Lung (tissue), 12 donors: ENCODE measurements around the gene SH3PXD2A. TPM values are rescaled to one million over a fixed set of nuclear protein-coding genes. Genes with fewer than 3 reads are reported as not detected.

Experiments used
- ATAC-seq: fragments of 200-7000 bp; cut with Tn5 transposase; one replicate; pipeline ENCODE4 v1.9.1; 2020; ENCODE audit warnings: moderate number of reproducible peaks; ENCODE audit not compliant: insufficient read depth, low FRiP score
- DNase-seq, 3 donors: peaks; one replicate each; pipeline ENCODE4 v3.0.0-alpha.2; 2013 to 2017
- H3K27ac ChIP-seq, 2 donors: one replicate each; pipeline ENCODE4 v1.5.1; 2013; ENCODE audit warnings: mild to moderate bottlenecking in 2 of 2, moderate library complexity in 2 of 2, control low read depth in 1 of 2, inconsistent platforms in 1 of 2, low read depth in 1 of 2, low read length in 1 of 2
- H3K27me3 ChIP-seq, 3 donors: one replicate each; pipeline ENCODE4 v1.5.1; 2013; ENCODE audit warnings: low read length in 2 of 3; ENCODE audit not compliant: control insufficient read depth in 3 of 3, insufficient read depth in 3 of 3
- H3K36me3 ChIP-seq, 4 donors: one replicate each; pipeline ENCODE4 v1.5.1; 2013; ENCODE audit warnings: low read length in 4 of 4, mild to moderate bottlenecking in 1 of 4, moderate library complexity in 1 of 4; ENCODE audit not compliant: control insufficient read depth in 4 of 4, insufficient read depth in 4 of 4
- H3K4me1 ChIP-seq, 5 donors: one replicate each; pipeline ENCODE4 v1.5.1; 2013; ENCODE audit warnings: low read length in 5 of 5, mild to moderate bottlenecking in 2 of 5, moderate library complexity in 1 of 5; ENCODE audit not compliant: control insufficient read depth in 5 of 5, insufficient read depth in 5 of 5
- H3K4me3 ChIP-seq: one replicate; pipeline ENCODE4 v1.5.1; 2013; ENCODE audit warnings: mild to moderate bottlenecking, control low read depth, moderate library complexity
- H3K9ac ChIP-seq, 2 donors: one replicate each; pipeline ENCODE4 v1.5.1; 2013; ENCODE audit warnings: low read length in 2 of 2, control low read depth in 1 of 2; ENCODE audit not compliant: insufficient read depth in 1 of 2
- H3K9me3 ChIP-seq, 4 donors: one replicate each; pipeline ENCODE4 v1.5.1; 2013; ENCODE audit warnings: low read length in 3 of 4, mild to moderate bottlenecking in 1 of 4, moderate library complexity in 1 of 4; ENCODE audit not compliant: control insufficient read depth in 4 of 4, insufficient read depth in 3 of 4
- CTCF ChIP-seq: IDR thresholded peaks from 2 replicates; pipeline ENCODE4 v1.5.1; 2012; ENCODE audit warnings: mild to moderate bottlenecking; ENCODE audit errors: control extremely low read depth, extremely low read depth
- WGBS, 2 donors: extraction: QIAGEN DNeasy Blood & Tissue Kit; methylation state at CpG; one replicate each; pipeline ENCODE4 v1.1.7; 2013; 5-methylcytosine and 5-hydroxymethylcytosine counted together
- polyA plus RNA-seq, 2 donors: library from polyadenylated mRNA; stranded (reverse); fragments of 200-250 nt; gene quantifications; one replicate each; pipeline ENCODE4 v1.2.1, GENCODE V29; 2013
- total RNA-seq, 2 donors: library from RNA; depleted of rRNA in 1 of 2; stranded (reverse); fragments of >200 nt in 1 of 2; gene quantifications; one replicate each; pipeline ENCODE4 v1.2.1, GENCODE V29; 2014 to 2021
- donor health status: control.
- donor health status: control.
- donor health status: Bipolar disorder and iron deficiency.
- donor health status: healthy.
- donor health status: DM: yes; HTN: yes; CAD: no.

The SH3PXD2A gene
- total and polyA plus RNA-seq, 4 donors, result 9.9 to 53.2 (median 29.2) TPM

- TF ChIP-seq CTCF, result no peak
- H3K27me3 ChIP-seq, result no peaks in the 10 kb centered on the region
- no peak overlapping the region for H3K4me3 ChIP-seq
- no peak overlapping the region for H3K9ac ChIP-seq
- peak overlapping the region; percentile 3 to 47 for H3K27ac ChIP-seq
- no peaks in the 10 kb centered on the region for H3K9me3 ChIP-seq
- H3K4me1 ChIP-seq, result peaks cover 23 to 56% (median 48%) of the 10 kb centered on the region in 5 donors
- ATAC-seq, result peak; percentile 63
- no peak for DNase-seq
- peaks cover 0 to 3% (median 0%) of the 10 kb centered on the region in 4 donors for H3K36me3 ChIP-seq
- WGBS, 2 donors, result 56 to 65% methylated on average over 18 of the region's 18 CpGs
Observed at GRCh38 chr10:103839872-103840739, 15.3 kb downstream of the SH3PXD2A start.

- no peak for TF ChIP-seq CTCF
- no peaks in the 10 kb centered on the region for H3K27me3 ChIP-seq
- H3K9ac ChIP-seq, result no peak overlapping the region
- peak overlapping the region in 1 of 2 donors; percentile 47 for H3K27ac ChIP-seq
- WGBS, 2 donors, result 86 to 88% methylated on average over 9 of the region's 9 CpGs
- H3K4me3 ChIP-seq, result no peak overlapping the region
- no peaks in the 10 kb centered on the region for H3K9me3 ChIP-seq
- ATAC-seq (no peak), DNase-seq (no peak)
- H3K36me3 ChIP-seq, result peaks cover 0 to 3% (median 0%) of the 10 kb centered on the region in 4 donors
- H3K4me1 ChIP-seq, result peaks cover 26 to 56% (median 51%) of the 10 kb centered on the region in 5 donors
Observed at GRCh38 chr10:103839519-103839871, 15.9 kb downstream of the SH3PXD2A start.

GRCh38 chr10:103838862-103839518, 16.4 kb downstream of the SH3PXD2A start:
- DNase-seq (no peak), ATAC-seq (no peak)
- peaks cover 27 to 58% (median 50%) of the 10 kb centered on the region in 5 donors for H3K4me1 ChIP-seq
- H3K9ac ChIP-seq, result no peak overlapping the region
- no peaks in the 10 kb centered on the region for H3K27me3 ChIP-seq
- no peak overlapping the region for H3K4me3 ChIP-seq
- no peaks in the 10 kb centered on the region for H3K9me3 ChIP-seq
- peaks cover 0 to 3% (median 0%) of the 10 kb centered on the region in 4 donors for H3K36me3 ChIP-seq
- no peak for TF ChIP-seq CTCF
- 85 to 91% methylated on average over 13 of the region's 13 CpGs for WGBS, 2 donors
- peak overlapping the region in 1 of 2 donors; percentile 3 for H3K27ac ChIP-seq
